Calu3 (cell line): ENCODE results near the gene FMN1. TPM values are rescaled to one million over a fixed set of nuclear protein-coding genes. Genes with fewer than 3 reads are reported as not detected.

ENCODE experiments used
- BruUV-seq: library from RNA; stranded (reverse); fragments of 400-500 nt; replicated peaks from 2 replicates; lab custom pipeline; 2021; lab: Mats Ljungman, UMichigan
- CTCF ChIA-PET: fragments of 300-600 bp; sonication (Branson Sonifier 250); formaldehyde crosslinking; loops from one replicate; lab custom pipeline; 2022; ENCODE audit warnings: antibody characterized with exemption; lab: Charles Lee
- DNase-seq: peaks from one replicate; pipeline ENCODE4 v3.0.0; 2022
- H3K27ac Mint-ChIP-seq: one replicate; pipeline ENCODE4 v1.8.0; 2022; ENCODE audit warnings: mixed read lengths; ENCODE audit not compliant: unreplicated experiment
- H3K27me3 Mint-ChIP-seq: one replicate; pipeline ENCODE4 v1.8.0; 2022; ENCODE audit warnings: mixed read lengths; ENCODE audit not compliant: unreplicated experiment
- H3K36me3 Mint-ChIP-seq: one replicate; pipeline ENCODE4 v1.8.0; 2022; ENCODE audit warnings: mild to moderate bottlenecking, moderate library complexity, mixed read lengths; ENCODE audit not compliant: insufficient read depth, unreplicated experiment
- H3K4me1 Mint-ChIP-seq: one replicate; pipeline ENCODE4 v1.8.0; 2022; ENCODE audit warnings: mild to moderate bottlenecking, low read depth, mixed read lengths; ENCODE audit not compliant: unreplicated experiment
- H3K4me3 Mint-ChIP-seq: one replicate; pipeline ENCODE4 v1.8.0; 2022; ENCODE audit warnings: mild to moderate bottlenecking, low read depth, moderate library complexity, mixed read lengths; ENCODE audit not compliant: unreplicated experiment
- H3K9me3 Mint-ChIP-seq: one replicate; pipeline ENCODE4 v1.8.0; 2022; ENCODE audit warnings: low read depth, mixed read lengths; ENCODE audit not compliant: unreplicated experiment
- intact Hi-C: fragments of 100-400 bp; cut with micrococcal nuclease; formaldehyde crosslinking; loops from one replicate; pipeline ENCODE4 v1.10.0; 2022; ENCODE audit not compliant: unreplicated experiment
- total RNA-seq: library from RNA; stranded (reverse); gene quantifications from 2 replicates; pipeline ENCODE4 v1.2.3, GENCODE V29; 2022
- TF ChIP-seq, protein P1 (sequence below): fragments of 200-600 bp; IDR thresholded peaks from one replicate; pipeline ENCODE4 v1.8.0; 2022; ENCODE audit warnings: antibody characterized with exemption; ENCODE audit not compliant: unreplicated experiment

The FMN1 gene
- total RNA-seq, 1 experiment from 2014 or later, result 7.1 TPM

- Mint-ChIP-seq H3K27ac (no peak overlapping the region), H3K4me1 (peaks cover 15% of the 10 kb centered on the region), H3K9me3 (no peaks in the 10 kb centered on the region), H3K4me3 (peak overlapping the region; percentile 21), H3K27me3 (no peaks in the 10 kb centered on the region), H3K36me3 (no peaks in the 10 kb centered on the region)
- intact Hi-C loops, result no loop called here
- peak; percentile 81 for DNase-seq
- TF ChIP-seq, protein P1, sequence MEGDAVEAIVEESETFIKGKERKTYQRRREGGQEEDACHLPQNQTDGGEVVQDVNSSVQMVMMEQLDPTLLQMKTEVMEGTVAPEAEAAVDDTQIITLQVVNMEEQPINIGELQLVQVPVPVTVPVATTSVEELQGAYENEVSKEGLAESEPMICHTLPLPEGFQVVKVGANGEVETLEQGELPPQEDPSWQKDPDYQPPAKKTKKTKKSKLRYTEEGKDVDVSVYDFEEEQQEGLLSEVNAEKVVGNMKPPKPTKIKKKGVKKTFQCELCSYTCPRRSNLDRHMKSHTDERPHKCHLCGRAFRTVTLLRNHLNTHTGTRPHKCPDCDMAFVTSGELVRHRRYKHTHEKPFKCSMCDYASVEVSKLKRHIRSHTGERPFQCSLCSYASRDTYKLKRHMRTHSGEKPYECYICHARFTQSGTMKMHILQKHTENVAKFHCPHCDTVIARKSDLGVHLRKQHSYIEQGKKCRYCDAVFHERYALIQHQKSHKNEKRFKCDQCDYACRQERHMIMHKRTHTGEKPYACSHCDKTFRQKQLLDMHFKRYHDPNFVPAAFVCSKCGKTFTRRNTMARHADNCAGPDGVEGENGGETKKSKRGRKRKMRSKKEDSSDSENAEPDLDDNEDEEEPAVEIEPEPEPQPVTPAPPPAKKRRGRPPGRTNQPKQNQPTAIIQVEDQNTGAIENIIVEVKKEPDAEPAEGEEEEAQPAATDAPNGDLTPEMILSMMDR, result no peak
- CTCF ChIA-PET, result no interaction called here
- BruUV-seq, result no TSS peak
Measured at GRCh38 chr15:32730677-32731654, 463.5 kb downstream of the FMN1 start.

DNA sequence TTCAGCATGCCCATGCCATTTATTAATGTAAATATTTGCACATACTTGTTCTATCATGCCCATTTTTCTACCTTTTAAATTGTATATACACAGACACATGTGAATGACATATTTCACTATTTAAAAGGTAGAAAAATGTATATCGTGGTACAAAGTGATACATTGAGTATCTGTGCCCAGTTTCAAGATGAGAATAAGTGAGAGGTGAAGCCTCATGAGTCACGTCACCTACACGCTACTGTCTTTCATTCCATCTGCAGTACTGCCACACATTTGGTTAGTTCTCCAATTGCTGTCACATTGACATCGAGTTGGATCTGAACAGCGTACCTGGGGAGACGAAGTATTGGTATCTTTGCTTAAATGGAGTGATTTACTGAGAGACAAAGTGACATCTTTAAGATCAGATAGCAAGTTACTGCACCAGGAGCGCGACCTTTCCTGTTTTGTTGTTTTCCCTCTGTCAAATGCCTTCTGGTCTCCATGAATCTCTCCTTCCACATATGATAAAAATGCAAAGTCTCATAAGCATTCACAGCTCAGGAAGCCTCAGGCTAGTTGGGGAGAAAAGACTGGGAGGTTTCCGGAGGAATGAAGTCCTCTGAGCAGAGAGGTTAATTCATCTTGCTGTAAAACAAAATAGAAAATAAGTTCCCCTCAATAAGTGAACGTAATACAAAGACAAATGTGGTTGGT is 464.7 kb downstream of the FMN1 start:
- Mint-ChIP-seq H3K27ac (no peak overlapping the region), H3K9me3 (no peaks in the 10 kb centered on the region), H3K27me3 (no peaks in the 10 kb centered on the region), H3K4me1 (peaks cover 15% of the 10 kb centered on the region), H3K36me3 (no peaks in the 10 kb centered on the region), H3K4me3 (no peak overlapping the region)
- no TSS peak for BruUV-seq
- TF ChIP-seq, protein P1, result no peak
- DNase-seq, result no peak
- intact Hi-C loops, result no loop called here
- CTCF ChIA-PET, result no interaction called here

GRCh38 chr15:32723171-32723948 is 471.2 kb downstream of the FMN1 start:
- no peak overlapping the region for H3K27ac Mint-ChIP-seq
- no peaks in the 10 kb centered on the region for H3K36me3 Mint-ChIP-seq
- no TSS peak for BruUV-seq
- intact Hi-C loops, result no loop called here
- no peak for DNase-seq
- H3K9me3 Mint-ChIP-seq, result no peaks in the 10 kb centered on the region
- no peak overlapping the region for H3K4me3 Mint-ChIP-seq
- no peaks in the 10 kb centered on the region for H3K27me3 Mint-ChIP-seq
- TF ChIP-seq, protein P1, result no peak
- no peaks in the 10 kb centered on the region for H3K4me1 Mint-ChIP-seq
- CTCF ChIA-PET, result no interaction called here

DNA sequence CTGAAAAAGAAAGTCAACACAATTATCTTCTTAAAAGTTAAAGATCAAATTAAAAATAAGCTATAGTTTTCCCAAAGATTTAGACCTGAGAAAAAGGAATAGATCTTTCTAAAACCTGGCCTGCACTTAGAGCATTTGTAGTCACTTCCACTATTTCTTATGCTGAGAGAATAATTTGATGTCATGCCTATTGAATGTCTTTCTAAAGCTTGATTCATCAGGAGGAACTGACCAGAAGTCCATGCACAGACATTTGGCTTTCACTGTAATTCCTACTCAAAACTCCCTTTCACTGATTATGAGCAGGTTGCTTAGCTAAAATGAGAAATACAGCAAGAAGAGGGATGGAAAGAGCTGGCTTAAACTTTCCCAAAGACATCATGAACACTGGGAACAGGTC is 472.4 kb downstream of the FMN1 start:
- intact Hi-C loops, result no loop called here
- H3K27me3 Mint-ChIP-seq, result no peaks in the 10 kb centered on the region
- TF ChIP-seq, protein P1, result no peak
- BruUV-seq, result no TSS peak
- CTCF ChIA-PET, result no interaction called here
- no peaks in the 10 kb centered on the region for H3K9me3 Mint-ChIP-seq
- no peaks in the 10 kb centered on the region for H3K36me3 Mint-ChIP-seq
- H3K4me3 Mint-ChIP-seq, result no peak overlapping the region
- no peaks in the 10 kb centered on the region for H3K4me1 Mint-ChIP-seq
- H3K27ac Mint-ChIP-seq, result no peak overlapping the region
- DNase-seq, result no peak
